Ovary (tissue), 3 donors: Measurements from ENCODE around the gene USP13.

Source experiments
- EP300 ChIP-seq: sonication (generic); formaldehyde crosslinking; IDR thresholded peaks from one replicate; pipeline ENCODE4 v1.6.1; 2017; ENCODE audit warnings: antibody characterized with exemption
- POLR2A ChIP-seq: fragments of 450-650 bp; IDR thresholded peaks from one replicate; pipeline ENCODE4 v1.6.1; 2017; ENCODE audit warnings: antibody characterized with exemption, mild to moderate bottlenecking, moderate library complexity
- TF ChIP-seq, protein P1 (sequence below), 3 donors: fragments of 450-650 bp in 2 of 3; fragments of 200-600 bp in 1 of 3; IDR thresholded peaks; one replicate each; pipeline versions ENCODE4 v1.5.1 to v1.8.0; 2016 to 2022; ENCODE audit warnings: antibody characterized with exemption in 3 of 3, mild to moderate bottlenecking in 1 of 3
- donor health status: DM: no; HTN: no; CAD: no.

DNA sequence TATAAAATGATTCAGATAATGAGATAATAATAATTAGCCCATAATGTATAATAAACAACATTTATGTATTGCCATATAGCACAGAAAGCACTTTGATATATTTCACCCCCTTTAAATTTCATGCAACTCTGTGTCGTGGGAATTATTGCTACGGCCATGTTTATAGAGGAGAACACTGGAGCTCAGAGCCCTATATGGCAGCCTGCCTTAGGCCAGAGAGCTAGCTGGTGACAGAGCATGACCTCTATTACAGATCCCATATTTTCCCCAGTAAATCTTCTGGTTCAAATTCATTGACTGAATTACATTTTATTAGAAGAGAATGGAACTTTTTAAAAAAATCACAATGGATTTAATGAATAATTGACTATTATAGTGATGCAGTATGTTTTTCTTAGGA, 25.0 kb downstream of the USP13 start:
- TF ChIP-seq, protein P1, sequence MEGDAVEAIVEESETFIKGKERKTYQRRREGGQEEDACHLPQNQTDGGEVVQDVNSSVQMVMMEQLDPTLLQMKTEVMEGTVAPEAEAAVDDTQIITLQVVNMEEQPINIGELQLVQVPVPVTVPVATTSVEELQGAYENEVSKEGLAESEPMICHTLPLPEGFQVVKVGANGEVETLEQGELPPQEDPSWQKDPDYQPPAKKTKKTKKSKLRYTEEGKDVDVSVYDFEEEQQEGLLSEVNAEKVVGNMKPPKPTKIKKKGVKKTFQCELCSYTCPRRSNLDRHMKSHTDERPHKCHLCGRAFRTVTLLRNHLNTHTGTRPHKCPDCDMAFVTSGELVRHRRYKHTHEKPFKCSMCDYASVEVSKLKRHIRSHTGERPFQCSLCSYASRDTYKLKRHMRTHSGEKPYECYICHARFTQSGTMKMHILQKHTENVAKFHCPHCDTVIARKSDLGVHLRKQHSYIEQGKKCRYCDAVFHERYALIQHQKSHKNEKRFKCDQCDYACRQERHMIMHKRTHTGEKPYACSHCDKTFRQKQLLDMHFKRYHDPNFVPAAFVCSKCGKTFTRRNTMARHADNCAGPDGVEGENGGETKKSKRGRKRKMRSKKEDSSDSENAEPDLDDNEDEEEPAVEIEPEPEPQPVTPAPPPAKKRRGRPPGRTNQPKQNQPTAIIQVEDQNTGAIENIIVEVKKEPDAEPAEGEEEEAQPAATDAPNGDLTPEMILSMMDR (IDR thresholded peaks at IDR 0.05) = no peak
- no peak for TF ChIP-seq POLR2A
- no peak for TF ChIP-seq EP300
